ENCODE results near the gene SHCBP1.

SHCBP1 gene

GRCh38 chr16:46586011-46586577 is 35.1 kb downstream of the SHCBP1 start:
- H3K79me2 ChIP-seq (ENCODE audit: control insufficient read depth, low read length), result peaks cover 82% of the 10 kb centered on the region
- no peak overlapping the region for H3K4me3 ChIP-seq (ENCODE audit: low read length)
- H4K20me1 ChIP-seq (ENCODE audit: control insufficient read depth, insufficient read depth, low read depth, low read length), result 0 out of 2 replicates have a peak, but pooled peaks cover 13% of the 10 kb centered on the region
- no peak overlapping the region for H3K4me2 ChIP-seq (ENCODE audit: low read length)
- no peak for TF ChIP-seq EZH2phosphoT487 (IDR thresholded peaks at IDR 0.05; ENCODE audit: borderline replicate concordance, low read length)
- no peak for TF ChIP-seq CTCF (IDR thresholded peaks at IDR 0.05; ENCODE audit: low read depth, low read length, poor library complexity, severe bottlenecking)
- peaks cover 85% of the 10 kb centered on the region for H3K36me3 ChIP-seq (ENCODE audit: control insufficient read depth, low read length)
- no peak overlapping the region for H3K27ac ChIP-seq (ENCODE audit: low read depth, low read length)
- no peaks in the 10 kb centered on the region for H3K9me3 ChIP-seq (ENCODE audit: control insufficient read depth, insufficient read depth, low read length)
- no peaks in the 10 kb centered on the region for H3K27me3 ChIP-seq (ENCODE audit: control insufficient read depth, low read length)
- H3F3A ChIP-seq (ENCODE audit: control insufficient read depth, insufficient read depth), result no peaks in the 10 kb centered on the region
- H3K9me2 ChIP-seq (replicated peaks; ENCODE audit: control insufficient read depth, low read length), result no peaks in the 10 kb centered on the region
- peaks cover 40% of the 10 kb centered on the region for H3K4me1 ChIP-seq (ENCODE audit: control insufficient read depth, low read length)

GRCh38 chr16:46583036-46583435 is 38.1 kb downstream of the SHCBP1 start:
- H3K9me3 ChIP-seq (ENCODE audit: control insufficient read depth, insufficient read depth, low read length), result no peaks in the 10 kb centered on the region
- H3K27me3 ChIP-seq (ENCODE audit: control insufficient read depth, low read length), result no peaks in the 10 kb centered on the region
- peaks cover 40% of the 10 kb centered on the region for H3K4me1 ChIP-seq (ENCODE audit: control insufficient read depth, low read length)
- H3K27ac ChIP-seq (ENCODE audit: low read depth, low read length), result no peak overlapping the region
- peaks cover 58% of the 10 kb centered on the region for H3K79me2 ChIP-seq (ENCODE audit: control insufficient read depth, low read length)
- peaks cover 89% of the 10 kb centered on the region for H3K36me3 ChIP-seq (ENCODE audit: control insufficient read depth, low read length)
- no peak overlapping the region for H3K4me2 ChIP-seq (ENCODE audit: low read length)
- H3K4me3 ChIP-seq (ENCODE audit: low read length), result no peak overlapping the region
- no peaks in the 10 kb centered on the region for H3K9me2 ChIP-seq (replicated peaks; ENCODE audit: control insufficient read depth, low read length)
- no peak for TF ChIP-seq EZH2phosphoT487 (IDR thresholded peaks at IDR 0.05; ENCODE audit: borderline replicate concordance, low read length)
- TF ChIP-seq CTCF (IDR thresholded peaks at IDR 0.05; ENCODE audit: low read depth, low read length, poor library complexity, severe bottlenecking), result no peak
- 0 out of 2 replicates have a peak, but pooled peaks cover 4% of the 10 kb centered on the region for H3F3A ChIP-seq (ENCODE audit: control insufficient read depth, insufficient read depth)
- H4K20me1 ChIP-seq (ENCODE audit: control insufficient read depth, insufficient read depth, low read depth, low read length), result 0 out of 2 replicates have a peak, but pooled peaks cover 13% of the 10 kb centered on the region

- TF ChIP-seq EZH2phosphoT487 (IDR thresholded peaks at IDR 0.05; ENCODE audit: borderline replicate concordance, low read length), result no peak
- TF ChIP-seq CTCF (IDR thresholded peaks at IDR 0.05; ENCODE audit: low read depth, low read length, poor library complexity, severe bottlenecking), result no peak
- peaks cover 85% of the 10 kb centered on the region for H3K36me3 ChIP-seq (ENCODE audit: control insufficient read depth, low read length)
- 0 out of 2 replicates have a peak, but pooled peaks cover 4% of the 10 kb centered on the region for H3F3A ChIP-seq (ENCODE audit: control insufficient read depth, insufficient read depth)
- peaks cover 51% of the 10 kb centered on the region for H3K79me2 ChIP-seq (ENCODE audit: control insufficient read depth, low read length)
- H3K4me2 ChIP-seq (ENCODE audit: low read length), result no peak overlapping the region
- no peak overlapping the region for H3K4me3 ChIP-seq (ENCODE audit: low read length)
- H3K9me3 ChIP-seq (ENCODE audit: control insufficient read depth, insufficient read depth, low read length), result no peaks in the 10 kb centered on the region
- H3K4me1 ChIP-seq (ENCODE audit: control insufficient read depth, low read length), result peaks cover 40% of the 10 kb centered on the region
- no peaks in the 10 kb centered on the region for H3K27me3 ChIP-seq (ENCODE audit: control insufficient read depth, low read length)
- H4K20me1 ChIP-seq (ENCODE audit: control insufficient read depth, insufficient read depth, low read depth, low read length), result 0 out of 2 replicates have a peak, but pooled peaks cover 13% of the 10 kb centered on the region
- no peaks in the 10 kb centered on the region for H3K9me2 ChIP-seq (replicated peaks; ENCODE audit: control insufficient read depth, low read length)
- H3K27ac ChIP-seq (ENCODE audit: low read depth, low read length), result no peak overlapping the region
Measured at GRCh38 chr16:46582313-46582712, 38.9 kb downstream of the SHCBP1 start.
